ENCODE data around the gene TOM1L2. TPM values are rescaled to one million over a fixed set of nuclear protein-coding genes. Genes with fewer than 3 reads are reported as not detected.

Gene TOM1L2
- total RNA-seq, 1 experiment from 2014 or later: 35.5 TPM

DNA sequence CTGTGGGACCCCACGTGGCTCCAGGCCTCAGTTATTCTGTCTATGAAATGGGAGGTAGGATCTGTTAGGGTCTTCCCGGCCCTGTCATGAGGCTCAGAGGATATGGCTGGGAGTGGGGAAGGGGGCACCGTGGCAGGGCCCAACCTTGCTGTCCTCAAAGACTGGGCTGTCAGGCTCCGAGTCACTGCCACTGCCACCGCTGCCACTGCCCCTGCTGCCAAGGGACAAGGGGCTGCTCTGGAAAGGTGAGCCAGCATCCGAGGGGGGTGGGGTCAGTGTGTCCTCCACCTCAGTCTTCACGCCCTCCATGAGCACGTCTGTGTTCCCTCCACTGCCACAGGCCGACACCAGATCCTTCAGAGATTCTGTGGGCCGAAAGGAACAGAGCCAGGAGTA is 154.7 kb downstream of the TOM1L2 start:
- Histone ChIP-seq H3K27me3 (replicated peaks; ENCODE audit: control insufficient read depth, insufficient read depth, low read length) (no peaks in the 10 kb centered on the region), H3K36me3 (ENCODE audit: control insufficient read depth, insufficient read depth, low read length) (peaks cover 20% of the 10 kb centered on the region), H3K9me3 (no peaks in the 10 kb centered on the region), H3K4me1 (peaks cover 15% of the 10 kb centered on the region), H3K4me3 (ENCODE audit: low read depth, low read length) (no peak overlapping the region)
- DNase-seq: no peak
- Mint-ChIP-seq H3K4me3 (ENCODE audit: unreplicated experiment) (no peak overlapping the region), H3K27me3 (ENCODE audit: insufficient read depth, unreplicated experiment) (no peaks in the 10 kb centered on the region), H3K36me3 (ENCODE audit: insufficient read depth, unreplicated experiment) (peaks cover 88% of the 10 kb centered on the region), H3K4me1 (ENCODE audit: low read depth, unreplicated experiment) (peaks cover 21% of the 10 kb centered on the region), H3K9me3 (ENCODE audit: unreplicated experiment) (no peaks in the 10 kb centered on the region), H3K27ac (ENCODE audit: unreplicated experiment) (no peak overlapping the region)
- TF ChIP-seq, protein P1, sequence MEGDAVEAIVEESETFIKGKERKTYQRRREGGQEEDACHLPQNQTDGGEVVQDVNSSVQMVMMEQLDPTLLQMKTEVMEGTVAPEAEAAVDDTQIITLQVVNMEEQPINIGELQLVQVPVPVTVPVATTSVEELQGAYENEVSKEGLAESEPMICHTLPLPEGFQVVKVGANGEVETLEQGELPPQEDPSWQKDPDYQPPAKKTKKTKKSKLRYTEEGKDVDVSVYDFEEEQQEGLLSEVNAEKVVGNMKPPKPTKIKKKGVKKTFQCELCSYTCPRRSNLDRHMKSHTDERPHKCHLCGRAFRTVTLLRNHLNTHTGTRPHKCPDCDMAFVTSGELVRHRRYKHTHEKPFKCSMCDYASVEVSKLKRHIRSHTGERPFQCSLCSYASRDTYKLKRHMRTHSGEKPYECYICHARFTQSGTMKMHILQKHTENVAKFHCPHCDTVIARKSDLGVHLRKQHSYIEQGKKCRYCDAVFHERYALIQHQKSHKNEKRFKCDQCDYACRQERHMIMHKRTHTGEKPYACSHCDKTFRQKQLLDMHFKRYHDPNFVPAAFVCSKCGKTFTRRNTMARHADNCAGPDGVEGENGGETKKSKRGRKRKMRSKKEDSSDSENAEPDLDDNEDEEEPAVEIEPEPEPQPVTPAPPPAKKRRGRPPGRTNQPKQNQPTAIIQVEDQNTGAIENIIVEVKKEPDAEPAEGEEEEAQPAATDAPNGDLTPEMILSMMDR (IDR thresholded peaks at IDR 0.05; ENCODE audit: insufficient read depth in 1 of 2, low read depth in 1 of 2, low read length in 1 of 2, severe bottlenecking in 1 of 2, unreplicated experiment in 1 of 2): no peak
- CTCF ChIA-PET: interaction anchor here (0.7 to 1.0 kb wide), 2 partner anchors 40 to 1228 kb away, joined by 3 read pairs; no protein-coding TSS in a partner anchor
- POLR2A ChIA-PET: interaction anchor here (1.0 kb wide), 2 partner anchors 19 to 23 kb away, joined by 3 to 8 read pairs; partner anchors contain the start of gene SREBF1
- BruUV-seq (replicated peaks): no TSS peak
- intact Hi-C loops (cut with micrococcal nuclease; ENCODE audit: unreplicated experiment): loop anchor here (10.0 kb wide), 1 partner anchor 217 kb away; the partner anchor contains the start of genes ATPAF2 and GID4

DNA sequence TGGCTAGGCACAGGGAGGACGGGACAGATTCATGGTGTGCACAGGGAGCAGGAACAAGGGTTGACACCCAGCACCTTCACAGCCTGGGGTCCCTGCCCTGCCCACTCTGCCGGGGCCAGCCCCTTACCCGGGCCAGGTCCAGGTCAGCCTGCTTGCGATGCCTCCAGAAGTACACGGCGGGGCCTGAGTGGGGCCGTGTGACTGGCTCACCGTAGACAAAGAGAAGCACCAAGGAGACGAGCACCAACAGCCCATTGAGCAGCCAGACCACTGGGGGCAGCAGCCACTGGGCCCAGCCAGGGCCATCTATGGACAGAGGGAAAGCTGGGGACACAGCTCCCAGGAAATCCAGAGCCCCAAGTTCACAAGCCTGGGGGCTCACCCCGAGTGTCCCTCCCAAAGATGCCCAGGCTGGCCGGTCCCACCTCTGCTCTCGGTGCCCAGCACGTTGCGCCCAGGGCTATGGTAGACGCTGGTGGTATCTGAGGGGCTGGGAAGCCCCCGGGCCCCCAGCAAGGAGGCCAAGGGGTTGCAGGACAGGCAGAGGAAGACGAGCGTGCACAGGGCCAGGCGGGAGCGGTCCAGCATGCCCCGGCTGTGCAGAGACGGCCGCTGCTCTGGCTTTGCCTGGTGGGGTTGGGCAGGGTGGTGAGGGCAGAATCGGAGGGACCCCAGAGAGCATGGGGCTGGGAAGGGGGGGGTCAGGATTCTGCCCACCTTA is 155.2 kb downstream of the TOM1L2 start:
- Histone ChIP-seq H3K9me3 (no peaks in the 10 kb centered on the region), H3K4me1 (peaks cover 19% of the 10 kb centered on the region), H3K36me3 (ENCODE audit: control insufficient read depth, insufficient read depth, low read length) (peaks cover 20% of the 10 kb centered on the region), H3K27me3 (replicated peaks; ENCODE audit: control insufficient read depth, insufficient read depth, low read length) (no peaks in the 10 kb centered on the region), H3K4me3 (ENCODE audit: low read depth, low read length) (no peak overlapping the region)
- CTCF ChIA-PET: no interaction called here
- Mint-ChIP-seq H3K4me3 (ENCODE audit: unreplicated experiment) (peak overlapping the region; percentile 27), H3K36me3 (ENCODE audit: insufficient read depth, unreplicated experiment) (peaks cover 93% of the 10 kb centered on the region), H3K27ac (ENCODE audit: unreplicated experiment) (no peak overlapping the region), H3K9me3 (ENCODE audit: unreplicated experiment) (no peaks in the 10 kb centered on the region), H3K4me1 (ENCODE audit: low read depth, unreplicated experiment) (peaks cover 21% of the 10 kb centered on the region), H3K27me3 (ENCODE audit: insufficient read depth, unreplicated experiment) (no peaks in the 10 kb centered on the region)
- intact Hi-C loops (cut with micrococcal nuclease; ENCODE audit: unreplicated experiment): loop anchor here (10.0 kb wide), 1 partner anchor 218 kb away; the partner anchor contains the start of genes ATPAF2 and GID4
- POLR2A ChIA-PET: no interaction called here
- no TSS peak for BruUV-seq (replicated peaks)
- no peak for DNase-seq
- TF ChIP-seq, protein P1 (IDR thresholded peaks at IDR 0.05; ENCODE audit: insufficient read depth in 1 of 2, low read depth in 1 of 2, low read length in 1 of 2, severe bottlenecking in 1 of 2, unreplicated experiment in 1 of 2): no peak

DNA sequence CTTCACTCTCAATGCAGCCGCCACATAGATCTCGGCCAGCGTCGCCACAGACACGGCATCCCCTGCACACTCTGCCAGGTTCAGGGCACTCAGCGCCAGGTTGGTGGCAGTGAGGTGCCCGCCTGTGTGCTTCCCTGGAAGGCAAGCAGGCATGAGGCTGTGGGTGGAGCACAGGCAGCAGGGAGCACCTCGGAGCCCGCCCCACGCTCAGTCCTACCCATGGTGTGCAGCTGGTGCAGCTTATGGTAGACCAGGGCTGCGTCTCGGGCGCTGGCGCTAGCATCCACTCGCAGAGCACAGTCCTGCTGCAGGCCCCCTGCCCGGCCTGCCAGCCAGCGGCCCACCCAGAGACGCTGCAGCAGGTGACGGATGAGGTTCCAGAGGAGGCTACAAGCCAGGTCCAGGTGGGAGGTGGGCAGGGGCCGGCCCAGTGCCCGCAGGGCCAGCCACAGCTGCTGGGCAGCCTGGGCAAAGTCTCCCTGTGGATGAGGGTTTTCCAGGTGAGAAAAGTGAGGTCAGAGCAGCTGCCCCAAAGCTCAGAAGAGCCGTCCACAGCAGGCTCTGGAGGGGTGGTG is 155.9 kb downstream of the TOM1L2 start:
- Mint-ChIP-seq H3K36me3 (ENCODE audit: insufficient read depth, unreplicated experiment) (peaks cover 100% of the 10 kb centered on the region), H3K4me1 (ENCODE audit: low read depth, unreplicated experiment) (peaks cover 21% of the 10 kb centered on the region), H3K27ac (ENCODE audit: unreplicated experiment) (no peak overlapping the region), H3K27me3 (ENCODE audit: insufficient read depth, unreplicated experiment) (no peaks in the 10 kb centered on the region), H3K4me3 (ENCODE audit: unreplicated experiment) (no peak overlapping the region), H3K9me3 (ENCODE audit: unreplicated experiment) (no peaks in the 10 kb centered on the region)
- TF ChIP-seq, protein P1 (IDR thresholded peaks at IDR 0.05; ENCODE audit: insufficient read depth in 1 of 2, low read depth in 1 of 2, low read length in 1 of 2, severe bottlenecking in 1 of 2, unreplicated experiment in 1 of 2): no peak
- no peak for DNase-seq
- ChIA-PET CTCF (no interaction called here), POLR2A (no interaction called here)
- Histone ChIP-seq H3K4me3 (ENCODE audit: low read depth, low read length) (no peak overlapping the region), H3K9me3 (no peaks in the 10 kb centered on the region), H3K27me3 (replicated peaks; ENCODE audit: control insufficient read depth, insufficient read depth, low read length) (no peaks in the 10 kb centered on the region), H3K36me3 (ENCODE audit: control insufficient read depth, insufficient read depth, low read length) (peaks cover 23% of the 10 kb centered on the region), H3K4me1 (peaks cover 25% of the 10 kb centered on the region)
- BruUV-seq (replicated peaks): no TSS peak
- intact Hi-C loops (cut with micrococcal nuclease; ENCODE audit: unreplicated experiment): loop anchor here (10.0 kb wide), 1 partner anchor 218 kb away; the partner anchor contains the start of genes ATPAF2 and GID4
